SK-N-SH (cell line): Measurements from ENCODE around the gene AZU1. TPM values are rescaled to one million over a fixed set of nuclear protein-coding genes. Genes with fewer than 3 reads are reported as not detected.

Experiments
- CTCF ChIA-PET: fragments of 300-600, 350-600 bp; formaldehyde crosslinking; extraction: SDS; loops from one replicate; lab custom pipeline; 2021; lab: Yijun Ruan, JAX
- POLR2A ChIA-PET: fragments of 350-600 bp; sonication (Branson Sonifier 250); formaldehyde crosslinking; extraction: SDS; loops from one replicate; lab custom pipeline; 2020; ENCODE audit warnings: antibody characterized with exemption, inconsistent platforms; lab: Yijun Ruan, JAX
- DNase-seq: peaks from one replicate; pipeline ENCODE4 v3.0.0; 2012
- H2AFZ ChIP-seq: fragments of 200-600 bp; sonication (generic); 2 replicates; pipeline ENCODE4 v1.8.1; 2016; ENCODE audit warnings: antibody characterized with exemption, mild to moderate bottlenecking, low read depth
- H3F3A ChIP-seq: fragments of 200-600 bp; sonication (generic); replicated peaks from 2 replicates; pipeline ENCODE3; 2016; ENCODE audit warnings: antibody characterized with exemption, mild to moderate bottlenecking; ENCODE audit not compliant: insufficient read depth
- H3K27ac ChIP-seq, 2 experiments: fragments of 200-500 bp in 1 of 2; fragments of 200-600 bp in 1 of 2; sonication (Bioruptor generic) in 1 of 2; sonication (generic), shearing (Covaris generic) in 1 of 2; 2 replicates each; pipeline versions ENCODE4 v1.5.1 to v1.6.1; 2014 to 2016; ENCODE audit warnings: low read depth in 2 of 2, inconsistent platforms in 1 of 2, low read length in 1 of 2, mild to moderate bottlenecking in 1 of 2, mixed read lengths in 1 of 2
- H3K27me3 ChIP-seq: fragments of 200-600 bp; sonication (generic), shearing (Covaris generic); 2 replicates; pipeline ENCODE4 v1.6.1; 2016; ENCODE audit warnings: mixed run types; ENCODE audit not compliant: insufficient read depth
- H3K36me3 ChIP-seq, 2 experiments: fragments of 200-500 bp in 1 of 2; fragments of 200-600 bp in 1 of 2; sonication (Bioruptor generic) in 1 of 2; sonication (generic) in 1 of 2; replicated peaks in 1 of 2; 2 replicates each; pipeline versions ENCODE3 to v1.5.1; 2014 to 2016; ENCODE audit warnings: low read length in 1 of 2, mild to moderate bottlenecking in 1 of 2; ENCODE audit not compliant: insufficient read depth in 2 of 2, control insufficient read depth in 1 of 2
- H3K4me1 ChIP-seq, 2 experiments: fragments of 200-500 bp in 1 of 2; fragments of 200-600 bp in 1 of 2; sonication (Bioruptor generic) in 1 of 2; sonication (generic), shearing (Covaris generic) in 1 of 2; 2 replicates each; pipeline versions ENCODE4 v1.5.1 to v1.6.1; 2014 to 2016; ENCODE audit warnings: low read depth in 1 of 2, low read length in 1 of 2, mixed run types in 1 of 2; ENCODE audit not compliant: insufficient read depth in 2 of 2, control insufficient read depth in 1 of 2
- H3K4me2 ChIP-seq: fragments of 200-600 bp; sonication (generic), shearing (Covaris generic); 2 replicates; pipeline ENCODE4 v1.6.1; 2017; ENCODE audit warnings: mixed run types
- H3K4me3 ChIP-seq, 2 experiments: fragments of 200-500 bp in 1 of 2; fragments of 200-600 bp in 1 of 2; sonication (Bioruptor generic) in 1 of 2; sonication (generic), shearing (Covaris generic) in 1 of 2; 2 replicates each; pipeline versions ENCODE4 v1.5.1 to v1.8.1; 2014 to 2016; ENCODE audit warnings: low read depth in 2 of 2, inconsistent platforms in 1 of 2, low read length in 1 of 2, mild to moderate bottlenecking in 1 of 2, mixed read lengths in 1 of 2, moderate library complexity in 1 of 2
- H3K79me2 ChIP-seq: fragments of 200-600 bp; sonication (generic); 2 replicates; pipeline ENCODE4 v1.8.1; 2017; ENCODE audit warnings: mild to moderate bottlenecking; ENCODE audit not compliant: insufficient read depth
- H3K9ac ChIP-seq: fragments of 200-600 bp; sonication (generic); 2 replicates; pipeline ENCODE4 v1.6.1; 2017; ENCODE audit warnings: mixed run types
- H3K9me2 ChIP-seq: fragments of 200-600 bp; sonication (generic); 2 replicates; pipeline ENCODE4 v1.6.1; 2017; ENCODE audit warnings: mixed run types
- H3K9me3 ChIP-seq: fragments of 200-600 bp; sonication (generic); 2 replicates; pipeline ENCODE4 v1.6.1; 2017; ENCODE audit warnings: mixed run types, mild to moderate bottlenecking, moderate library complexity
- H4K20me1 ChIP-seq: fragments of 200-600 bp; sonication (generic); 2 replicates; pipeline ENCODE4 v1.6.1; 2017; ENCODE audit warnings: mild to moderate bottlenecking, mixed run types; ENCODE audit not compliant: insufficient read depth
- CHD2 ChIP-seq: fragments of 150-350 bp; IDR thresholded peaks from 2 replicates; pipeline ENCODE4 v1.6.1; 2018; ENCODE audit warnings: low read length; ENCODE audit not compliant: partially characterized antibody
- EP300 ChIP-seq, 2 experiments: IDR thresholded peaks; 2 replicates each; pipeline versions ENCODE4 v1.4.0 to v1.6.1; 2012; ENCODE audit warnings: borderline replicate concordance in 1 of 2, low read depth in 1 of 2, low read length in 1 of 2
- EZH2phosphoT487 ChIP-seq: fragments of 200-600 bp; sonication (generic); IDR thresholded peaks from 2 replicates; pipeline ENCODE4 v1.6.1; 2017; ENCODE audit warnings: low read depth, mixed run types, mild to moderate bottlenecking, antibody characterized with exemption, moderate library complexity, borderline replicate concordance
- FOSL2 ChIP-seq: IDR thresholded peaks from 2 replicates; pipeline ENCODE4 v1.4.0; 2012; ENCODE audit warnings: low read depth, mild to moderate bottlenecking, moderate library complexity, borderline replicate concordance
- PBX3 ChIP-seq: IDR thresholded peaks from 2 replicates; pipeline ENCODE4; 2012
- RFX5 ChIP-seq: IDR thresholded peaks from 2 replicates; pipeline ENCODE4 v1.6.1; 2012; ENCODE audit warnings: mild to moderate bottlenecking, improper control_type of control experiment, low read length
- SMC3 ChIP-seq: IDR thresholded peaks from 2 replicates; pipeline ENCODE4 v1.6.1; 2012; ENCODE audit warnings: low read depth, low read length, improper control_type of control experiment
- TAF1 ChIP-seq: IDR thresholded peaks from 2 replicates; pipeline ENCODE4 v1.6.1; 2012; ENCODE audit warnings: low read depth, mild to moderate bottlenecking, low read length, moderate library complexity, borderline replicate concordance
- TCF12 ChIP-seq: IDR thresholded peaks from 2 replicates; pipeline ENCODE4 v1.4.0; 2012
- ZBTB33 ChIP-seq: IDR thresholded peaks from 2 replicates; pipeline ENCODE4 v1.4.0; 2012; ENCODE audit warnings: low read depth, borderline replicate concordance
- whole genome bisulfite sequencing: methylation state at CpG from one replicate; pipeline ENCODE4 v1.1.6; 2017; ENCODE audit warnings: low lambda C conversion rate; 5-methylcytosine and 5-hydroxymethylcytosine counted together
- polyA plus RNA-seq, 3 experiments: library from polyadenylated mRNA; depleted of rRNA; stranded (reverse); fragments of >200 nt; gene quantifications; 2 replicates each; pipeline ENCODE4 v1.2.3, GENCODE V29; 2012
- TF ChIP-seq, protein P1 (sequence below): IDR thresholded peaks from 2 replicates; pipeline ENCODE4 v1.6.1; 2012; ENCODE audit warnings: mild to moderate bottlenecking, low read depth, low read length, moderate library complexity

Gene AZU1
- polyA plus RNA-seq, 1 of the 3 experiments (the other 2 are of a cell fraction), result 0.15 TPM

GRCh38 chr19:873084-873483 is 45.4 kb downstream of the AZU1 start:
- Histone ChIP-seq H3K27ac (no peak overlapping the region), H3K4me3 (no peak overlapping the region), H3F3A (peaks cover 22% of the 10 kb centered on the region), H3K9me3 (no peaks in the 10 kb centered on the region), H3K4me1 (peaks cover 4 to 16% of the 10 kb centered on the region in 2 experiments; a peak in 2 of 4 replicates), H4K20me1 (no peaks in the 10 kb centered on the region), H3K79me2 (no peaks in the 10 kb centered on the region), H3K36me3 (peaks cover 3 to 44% of the 10 kb centered on the region in 2 experiments), H2AFZ (no peak overlapping the region), H3K27me3 (no peaks in the 10 kb centered on the region), H3K9me2 (no peaks in the 10 kb centered on the region), H3K9ac (no peak overlapping the region), H3K4me2 (no peak overlapping the region)
- ChIA-PET POLR2A (no interaction called here), CTCF (interaction anchor here (0.6 kb wide), 1 partner anchor 103 kb away, joined by 4 read pairs; no protein-coding TSS in a partner anchor)
- DNase-seq, result peak; percentile 68
- 90% methylated on average over 13 of the region's 13 CpGs for WGBS
- no peak for TF ChIP-seq RFX5
- no peak for TF ChIP-seq ZBTB33
- TF ChIP-seq PBX3, result no peak
- TF ChIP-seq EZH2phosphoT487, result no peak
- no peak for TF ChIP-seq SMC3
- TF ChIP-seq TCF12, result no peak
- TF ChIP-seq FOSL2, result no peak
- no peak for TF ChIP-seq TAF1
- no peak for TF ChIP-seq CHD2
- TF ChIP-seq, protein P1, sequence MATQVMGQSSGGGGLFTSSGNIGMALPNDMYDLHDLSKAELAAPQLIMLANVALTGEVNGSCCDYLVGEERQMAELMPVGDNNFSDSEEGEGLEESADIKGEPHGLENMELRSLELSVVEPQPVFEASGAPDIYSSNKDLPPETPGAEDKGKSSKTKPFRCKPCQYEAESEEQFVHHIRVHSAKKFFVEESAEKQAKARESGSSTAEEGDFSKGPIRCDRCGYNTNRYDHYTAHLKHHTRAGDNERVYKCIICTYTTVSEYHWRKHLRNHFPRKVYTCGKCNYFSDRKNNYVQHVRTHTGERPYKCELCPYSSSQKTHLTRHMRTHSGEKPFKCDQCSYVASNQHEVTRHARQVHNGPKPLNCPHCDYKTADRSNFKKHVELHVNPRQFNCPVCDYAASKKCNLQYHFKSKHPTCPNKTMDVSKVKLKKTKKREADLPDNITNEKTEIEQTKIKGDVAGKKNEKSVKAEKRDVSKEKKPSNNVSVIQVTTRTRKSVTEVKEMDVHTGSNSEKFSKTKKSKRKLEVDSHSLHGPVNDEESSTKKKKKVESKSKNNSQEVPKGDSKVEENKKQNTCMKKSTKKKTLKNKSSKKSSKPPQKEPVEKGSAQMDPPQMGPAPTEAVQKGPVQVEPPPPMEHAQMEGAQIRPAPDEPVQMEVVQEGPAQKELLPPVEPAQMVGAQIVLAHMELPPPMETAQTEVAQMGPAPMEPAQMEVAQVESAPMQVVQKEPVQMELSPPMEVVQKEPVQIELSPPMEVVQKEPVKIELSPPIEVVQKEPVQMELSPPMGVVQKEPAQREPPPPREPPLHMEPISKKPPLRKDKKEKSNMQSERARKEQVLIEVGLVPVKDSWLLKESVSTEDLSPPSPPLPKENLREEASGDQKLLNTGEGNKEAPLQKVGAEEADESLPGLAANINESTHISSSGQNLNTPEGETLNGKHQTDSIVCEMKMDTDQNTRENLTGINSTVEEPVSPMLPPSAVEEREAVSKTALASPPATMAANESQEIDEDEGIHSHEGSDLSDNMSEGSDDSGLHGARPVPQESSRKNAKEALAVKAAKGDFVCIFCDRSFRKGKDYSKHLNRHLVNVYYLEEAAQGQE, result no peak
- no peak for TF ChIP-seq EP300 (IDR thresholded peaks at IDR 0.05; ENCODE audit: borderline replicate concordance in 1 of 2, low read depth in 1 of 2, low read length in 1 of 2)
